Glomerular visceral epithelial cell (primary cell): ENCODE measurements around the gene METTL18.

Experiments
- DNase-seq: peaks from one replicate; pipeline ENCODE4 v3.0.0-alpha.2; 2016; ENCODE audit errors: extremely low spot score

METTL18 gene

GRCh38 chr1:169786974-169787373 lies 7.7 kb downstream of the METTL18 start:
- DNase-seq = no peak

GRCh38 chr1:169785267-169785666 lies 9.4 kb downstream of the METTL18 start:
- no peak for DNase-seq

GRCh38 chr1:169784102-169784501 lies 10.6 kb downstream of the METTL18 start:
- no peak for DNase-seq

GRCh38 chr1:169782596-169782995 lies 12.1 kb downstream of the METTL18 start:
- no peak for DNase-seq

GRCh38 chr1:169779970-169780369 lies 14.7 kb downstream of the METTL18 start:
- DNase-seq = peak; percentile 20

GRCh38 chr1:169779150-169779549 lies 15.6 kb downstream of the METTL18 start:
- DNase-seq = no peak

- DNase-seq = no peak
Measured at GRCh38 chr1:169776440-169776839, 18.3 kb downstream of the METTL18 start.

- DNase-seq = no peak
Measured at GRCh38 chr1:169768161-169768560, 26.5 kb downstream of the METTL18 start.

- DNase-seq = no peak
Measured at GRCh38 chr1:169765580-169766331, 29.0 kb downstream of the METTL18 start.

- DNase-seq = no peak
Measured at GRCh38 chr1:169764919-169765318, 29.8 kb downstream of the METTL18 start.

- no peak for DNase-seq
Measured at GRCh38 chr1:169762699-169763098, 32.0 kb downstream of the METTL18 start.

GRCh38 chr1:169759038-169759437 lies 35.7 kb downstream of the METTL18 start:
- DNase-seq = no peak

- DNase-seq = no peak
Measured at GRCh38 chr1:169753549-169753948, 41.2 kb downstream of the METTL18 start.

GRCh38 chr1:169750041-169750440 lies 44.7 kb downstream of the METTL18 start:
- DNase-seq = no peak

- DNase-seq = no peak
Measured at GRCh38 chr1:169746550-169746949, 48.2 kb downstream of the METTL18 start.

GRCh38 chr1:169745015-169745861 lies 49.5 kb downstream of the METTL18 start:
- no peak for DNase-seq
